ENCODE data around the gene NUDT2.
A peak's percentile ranks its signal among the peaks of the same experiment; 100 is the strongest.

Gene NUDT2

GRCh38 chr9:34318163-34318790 lies 11.1 kb upstream of the NUDT2 start:
- Histone ChIP-seq H3K4me3 (no peak overlapping the region), H3K9me3 (no peaks in the 10 kb centered on the region), H3K27ac (no peak overlapping the region), H3K4me1 (peaks cover 0 to 7% (median 0%) of the 10 kb centered on the region in 4 donors), H3K36me3 (no peaks in the 10 kb centered on the region), H3K27me3 (no peaks in the 10 kb centered on the region)
- intact Hi-C loops (cut with DNase I; ENCODE audit: low total_unique reads): no loop called here
- no peak for DNase-seq
- TF ChIP-seq CTCF (IDR thresholded peaks at IDR 0.05): no peak

- intact Hi-C loops (cut with DNase I; ENCODE audit: low total_unique reads): no loop called here
- Histone ChIP-seq H3K4me3 (no peak overlapping the region), H3K27ac (no peak overlapping the region), H3K9me3 (no peaks in the 10 kb centered on the region), H3K36me3 (no peaks in the 10 kb centered on the region), H3K27me3 (no peaks in the 10 kb centered on the region), H3K4me1 (peaks cover 0 to 10% (median 0%) of the 10 kb centered on the region in 4 donors)
- no peak for TF ChIP-seq CTCF (IDR thresholded peaks at IDR 0.05)
- no peak for DNase-seq
Measured at GRCh38 chr9:34321451-34321850, 7.9 kb upstream of the NUDT2 start.

- DNase-seq: no peak
- Histone ChIP-seq H3K27me3 (no peaks in the 10 kb centered on the region), H3K9me3 (no peaks in the 10 kb centered on the region), H3K36me3 (no peaks in the 10 kb centered on the region), H3K27ac (no peak overlapping the region), H3K4me1 (peaks cover 0 to 10% (median 0%) of the 10 kb centered on the region in 4 donors), H3K4me3 (no peak overlapping the region)
- intact Hi-C loops (cut with DNase I; ENCODE audit: low total_unique reads): no loop called here
- TF ChIP-seq CTCF (IDR thresholded peaks at IDR 0.05): no peak
Measured at GRCh38 chr9:34322899-34323591, 6.3 kb upstream of the NUDT2 start.

GRCh38 chr9:34326690-34327089 lies 2.7 kb upstream of the NUDT2 start:
- no peaks in the 10 kb centered on the region for H3K27me3 ChIP-seq
- DNase-seq: no peak
- H3K4me1 ChIP-seq: peaks cover 0 to 29% (median 8%) of the 10 kb centered on the region in 4 donors
- H3K36me3 ChIP-seq: no peaks in the 10 kb centered on the region
- H3K27ac ChIP-seq: no peak overlapping the region
- no peak for TF ChIP-seq CTCF (IDR thresholded peaks at IDR 0.05)
- no peak overlapping the region for H3K4me3 ChIP-seq
- intact Hi-C loops (cut with DNase I; ENCODE audit: low total_unique reads): no loop called here
- no peaks in the 10 kb centered on the region for H3K9me3 ChIP-seq

- DNase-seq: no peak
- peak overlapping the region; percentile 39 to 62 for H3K27ac ChIP-seq
- no peaks in the 10 kb centered on the region for H3K27me3 ChIP-seq
- no peak for TF ChIP-seq CTCF (IDR thresholded peaks at IDR 0.05)
- peak overlapping the region; percentile 56 to 76 for H3K4me3 ChIP-seq
- no peaks in the 10 kb centered on the region for H3K36me3 ChIP-seq
- intact Hi-C loops (cut with DNase I; ENCODE audit: low total_unique reads): no loop called here
- H3K9me3 ChIP-seq: no peaks in the 10 kb centered on the region
- peaks cover 0 to 19% (median 9%) of the 10 kb centered on the region in 4 donors for H3K4me1 ChIP-seq
Measured at GRCh38 chr9:34328500-34328986, 826 bp upstream of the NUDT2 start.
